IMR-90 (cell line): ENCODE results near the gene LEP. TPM values are rescaled to one million over a fixed set of nuclear protein-coding genes. Genes with fewer than 3 reads are reported as not detected.

Experiments used
- ATAC-seq: fragments of 200-7000 bp; cut with Tn5 transposase; 2 replicates; pipeline ENCODE4 v1.9.1; 2020; ENCODE audit warnings: low read depth, mild to moderate bottlenecking, moderate library complexity
- BruUV-seq: library from RNA; stranded (reverse); fragments of 400-500 nt; replicated peaks from 2 replicates; lab custom pipeline; 2021; lab: Mats Ljungman, UMichigan
- CTCF ChIA-PET: fragments of 300-600 bp; formaldehyde crosslinking; extraction: SDS; loops from one replicate; lab custom pipeline; 2021; ENCODE audit warnings: antibody characterized with exemption; lab: Yijun Ruan, JAX
- POLR2A ChIA-PET: fragments of 300-600 bp; sonication (Branson Sonifier 250); formaldehyde crosslinking; loops from one replicate; lab custom pipeline; 2022; ENCODE audit warnings: antibody characterized with exemption; ENCODE audit not compliant: unreplicated experiment; lab: Charles Lee
- DNase-seq: peaks from one replicate; pipeline ENCODE4 v3.0.0; 2013
- H2AFZ ChIP-seq: replicated peaks from 2 replicates; pipeline ENCODE3; 2013; ENCODE audit warnings: low read length, mild to moderate bottlenecking; ENCODE audit not compliant: poor library complexity
- H2AK5ac ChIP-seq: 2 replicates; pipeline ENCODE4 v1.6.1; 2013; ENCODE audit warnings: low read depth, low read length, inconsistent platforms
- H2AK9ac ChIP-seq: replicated peaks from 2 replicates; pipeline ENCODE3; 2013; ENCODE audit warnings: mild to moderate bottlenecking, low read depth, low read length, moderate library complexity; ENCODE audit not compliant: poor library complexity
- H2BK120ac ChIP-seq: 2 replicates; pipeline ENCODE4 v1.6.1; 2013; ENCODE audit warnings: low read depth, low read length, inconsistent platforms
- H2BK15ac ChIP-seq: 3 replicates; pipeline ENCODE4 v1.6.1; 2013; ENCODE audit warnings: low read depth, low read length, inconsistent platforms
- H2BK20ac ChIP-seq: 2 replicates; pipeline ENCODE4 v1.6.1; 2013; ENCODE audit warnings: low read depth, mild to moderate bottlenecking, inconsistent platforms, low read length, moderate library complexity
- H2BK5ac ChIP-seq: 2 replicates; pipeline ENCODE4 v1.6.1; 2013; ENCODE audit warnings: mild to moderate bottlenecking, low read depth, low read length, inconsistent platforms; ENCODE audit not compliant: poor library complexity, severe bottlenecking
- H3K14ac ChIP-seq: replicated peaks from 2 replicates; pipeline ENCODE4 v1.6.1; 2013; ENCODE audit warnings: low read depth, low read length, inconsistent platforms
- H3K18ac ChIP-seq: 2 replicates; pipeline ENCODE4 v1.6.1; 2013; ENCODE audit warnings: low read depth, low read length, control low read depth
- H3K23ac ChIP-seq: 2 replicates; pipeline ENCODE4 v1.6.1; 2013; ENCODE audit warnings: low read depth, low read length, inconsistent platforms
- H3K27ac ChIP-seq: 2 replicates; pipeline ENCODE4 v1.5.1; 2013; ENCODE audit warnings: mild to moderate bottlenecking, control low read depth, low read length; ENCODE audit not compliant: insufficient read depth
- H3K27me3 ChIP-seq: 2 replicates; pipeline ENCODE4 v1.6.1; 2013; ENCODE audit warnings: low read length; ENCODE audit not compliant: control insufficient read depth, insufficient read depth
- H3K36me3 ChIP-seq: 2 replicates; pipeline ENCODE4 v1.6.1; 2013; ENCODE audit warnings: low read length, mixed read lengths; ENCODE audit not compliant: control insufficient read depth, insufficient read depth
- H3K4ac ChIP-seq: 2 replicates; pipeline ENCODE4 v1.6.1; 2013; ENCODE audit warnings: low read depth, low read length, inconsistent platforms
- H3K4me1 ChIP-seq: 2 replicates; pipeline ENCODE4 v1.6.1; 2013; ENCODE audit warnings: low read length, mixed read lengths; ENCODE audit not compliant: control insufficient read depth, insufficient read depth
- H3K4me2 ChIP-seq: 2 replicates; pipeline ENCODE4 v1.6.1; 2013; ENCODE audit warnings: low read depth, mild to moderate bottlenecking, control low read depth, low read length, moderate library complexity
- H3K4me3 ChIP-seq: 2 replicates; pipeline ENCODE4 v1.5.1; 2013; ENCODE audit warnings: low read depth, mild to moderate bottlenecking, control low read depth, low read length, moderate library complexity; ENCODE audit not compliant: insufficient read depth
- H3K56ac ChIP-seq: 2 replicates; pipeline ENCODE4 v1.6.1; 2013; ENCODE audit warnings: low read length, inconsistent platforms; ENCODE audit not compliant: insufficient read depth; ENCODE audit errors: extremely low read depth
- H3K79me1 ChIP-seq, 2 experiments: 2 replicates each; pipeline ENCODE4 v1.6.1; 2013; ENCODE audit warnings: low read length in 2 of 2, inconsistent platforms in 1 of 2, low read depth in 1 of 2
- H3K9ac ChIP-seq: 2 replicates; pipeline ENCODE4 v1.6.1; 2013; ENCODE audit warnings: low read depth, low read length, control low read depth
- H3K9me1 ChIP-seq: 2 replicates; pipeline ENCODE4 v1.6.1; 2013; ENCODE audit warnings: low read length, inconsistent platforms; ENCODE audit not compliant: insufficient read depth
- H3K9me3 ChIP-seq: 2 replicates; pipeline ENCODE4 v1.6.1; 2013; ENCODE audit warnings: low read length; ENCODE audit not compliant: control insufficient read depth, insufficient read depth
- H4K20me1 ChIP-seq: 2 replicates; pipeline ENCODE4 v1.6.1; 2013; ENCODE audit warnings: low read length, inconsistent platforms; ENCODE audit not compliant: insufficient read depth
- H4K5ac ChIP-seq: 2 replicates; pipeline ENCODE4 v1.6.1; 2013; ENCODE audit warnings: mild to moderate bottlenecking, low read depth, low read length, control low read depth
- H4K8ac ChIP-seq, 2 experiments: 2 replicates each; pipeline ENCODE4 v1.6.1; 2013; ENCODE audit warnings: low read depth in 2 of 2, low read length in 2 of 2, control low read depth in 1 of 2, inconsistent platforms in 1 of 2
- H4K91ac ChIP-seq: 2 replicates; pipeline ENCODE4 v1.6.1; 2013; ENCODE audit warnings: low read depth, low read length, inconsistent platforms; ENCODE audit not compliant: insufficient read depth
- BHLHE40 ChIP-seq: fragments of 150-350 bp; IDR thresholded peaks from 2 replicates; pipeline ENCODE4 v1.6.1; 2016; ENCODE audit warnings: mild to moderate bottlenecking, low read depth, low read length
- CEBPB ChIP-seq: IDR thresholded peaks from 2 replicates; pipeline ENCODE4 v1.6.1; 2012; ENCODE audit warnings: low read depth, low read length, improper control_type of control experiment
- CHD1 ChIP-seq: IDR thresholded peaks from 2 replicates; pipeline ENCODE4 v1.6.1; 2012; ENCODE audit warnings: low read depth, low read length, improper control_type of control experiment
- CTCF ChIP-seq: conservative IDR thresholded peaks from 2 replicates; pipeline ENCODE4 v1.5.1; 2012; ENCODE audit warnings: mild to moderate bottlenecking, low read depth, low read length, improper control_type of control experiment
- ELK1 ChIP-seq: fragments of 150-350 bp; IDR thresholded peaks from 2 replicates; pipeline ENCODE4 v1.6.1; 2016; ENCODE audit warnings: low read depth, mild to moderate bottlenecking, low read length, moderate library complexity, borderline replicate concordance
- FOS ChIP-seq: fragments of 150-350 bp; IDR thresholded peaks from 2 replicates; pipeline ENCODE4 v1.6.1; 2016; ENCODE audit warnings: low read depth, low read length
- MAFK ChIP-seq: IDR thresholded peaks from 2 replicates; pipeline ENCODE4 v1.6.1; 2012; ENCODE audit warnings: low read depth, low read length, improper control_type of control experiment
- MAZ ChIP-seq: IDR thresholded peaks from 2 replicates; pipeline ENCODE4 v1.6.1; 2012; ENCODE audit warnings: low read depth, mild to moderate bottlenecking, low read length, improper control_type of control experiment, moderate library complexity, borderline replicate concordance
- MXI1 ChIP-seq: IDR thresholded peaks from 2 replicates; pipeline ENCODE4 v1.6.1; 2012; ENCODE audit warnings: low read depth, mild to moderate bottlenecking, low read length, moderate library complexity, borderline replicate concordance
- NFE2L2 ChIP-seq: fragments of 150-350 bp; IDR thresholded peaks from 2 replicates; pipeline ENCODE4 v1.6.1; 2016; ENCODE audit warnings: low read depth, mild to moderate bottlenecking, low read length
- POLR2A ChIP-seq: IDR thresholded peaks from 2 replicates; pipeline ENCODE4 v1.6.1; 2012; ENCODE audit warnings: mild to moderate bottlenecking, low read depth, low read length
- RAD21 ChIP-seq: IDR thresholded peaks from 2 replicates; pipeline ENCODE4 v1.6.1; 2012; ENCODE audit warnings: low read length, improper control_type of control experiment
- RCOR1 ChIP-seq: IDR thresholded peaks from 2 replicates; pipeline ENCODE4 v1.6.1; 2012; ENCODE audit warnings: mild to moderate bottlenecking, low read length, improper control_type of control experiment; ENCODE audit not compliant: insufficient replicate concordance
- RFX5 ChIP-seq: IDR thresholded peaks from 2 replicates; pipeline ENCODE4 v1.8.0; 2012; ENCODE audit warnings: low read depth, mild to moderate bottlenecking, low read length, moderate library complexity
- SMC3 ChIP-seq: fragments of 150-350 bp; IDR thresholded peaks from 2 replicates; pipeline ENCODE4 v1.6.1; 2016; ENCODE audit warnings: low read depth, mild to moderate bottlenecking, antibody characterized with exemption, low read length, moderate library complexity
- USF2 ChIP-seq: fragments of 150-350 bp; IDR thresholded peaks from 2 replicates; pipeline ENCODE4 v1.6.1; 2017; ENCODE audit warnings: mild to moderate bottlenecking, antibody characterized with exemption, low read length, low read depth
- WGBS, 2 experiments: methylation state at CpG; one replicate each; pipeline versions ENCODE4 v1.1.5 to v1.1.7; 2013; ENCODE audit warnings: missing lambda C conversion rate in 2 of 2; ENCODE audit not compliant: insufficient read length in 1 of 2; ENCODE audit errors: extremely low coverage in 2 of 2; 5-methylcytosine and 5-hydroxymethylcytosine counted together
- dilution Hi-C: fragments of 300-500 bp; cut with HindIII; formaldehyde crosslinking; loops from one replicate; pipeline ENCODE4 v1.14.3; 2018; ENCODE audit warnings: low sequenced_read_pairs; ENCODE audit not compliant: unreplicated experiment
- in situ Hi-C: fragments of 300-500 bp; cut with MboI; formaldehyde crosslinking; loops from 3 replicates; pipeline ENCODE4 v1.14.3; 2019; ENCODE audit warnings: low sequenced_read_pairs, inconsistent platforms, mixed read lengths
- intact Hi-C: fragments of 100-400 bp; cut with micrococcal nuclease; formaldehyde crosslinking; loops from 2 replicates; pipeline ENCODE4 v1.10.0; 2022
- polyA plus RNA-seq, 3 experiments: library from polyadenylated mRNA; depleted of rRNA; stranded (reverse); fragments of >200 nt; gene quantifications; 2 replicates each; pipeline ENCODE4 v1.2.3, GENCODE V29; 2012; ENCODE audit warnings: low replicate concordance in 1 of 3
- total RNA-seq: library from RNA; depleted of rRNA; stranded (reverse); fragments of >200 nt; gene quantifications from 2 replicates; pipeline ENCODE4 v1.2.3, GENCODE V29; 2012

The LEP gene
- total and polyA plus RNA-seq, 2 of the 4 experiments (the other 2 are of a cell fraction), result not detected

- no peak overlapping the region for H3K9ac ChIP-seq
- no peak overlapping the region for H3K27ac ChIP-seq
- no TSS peak for BruUV-seq
- no peak overlapping the region for H2BK15ac ChIP-seq
- H3K4me3 ChIP-seq, result no peak overlapping the region
- ATAC-seq (no peak), DNase-seq (no peak)
- H4K8ac ChIP-seq, result no peak overlapping the region
- no peaks in the 10 kb centered on the region for H4K20me1 ChIP-seq
- no peak overlapping the region for H2BK5ac ChIP-seq
- H4K91ac ChIP-seq, result no peak overlapping the region
- H3K36me3 ChIP-seq, result no peaks in the 10 kb centered on the region
- TF ChIP-seq NFE2L2, result no peak
- no peak for TF ChIP-seq MAFK
- no peak for TF ChIP-seq FOS
- TF ChIP-seq POLR2A, result no peak
- no peak for TF ChIP-seq MAZ
- no peak for TF ChIP-seq CTCF
- no peak for TF ChIP-seq RFX5
- no peak for TF ChIP-seq MXI1
- no peak for TF ChIP-seq ELK1
- no peak for TF ChIP-seq CHD1
- TF ChIP-seq CEBPB, result no peak
- no peak for TF ChIP-seq RAD21
- TF ChIP-seq USF2, result no peak
- TF ChIP-seq BHLHE40, result no peak
- no peak for TF ChIP-seq RCOR1
- no peak for TF ChIP-seq SMC3
- POLR2A ChIA-PET, result no interaction called here
- in situ Hi-C loops, result no loop called here
- CTCF ChIA-PET, result no interaction called here
- no peaks in the 10 kb centered on the region for H3K4me1 ChIP-seq
- no peak overlapping the region for H3K18ac ChIP-seq
- H2AK5ac ChIP-seq, result no peak overlapping the region
- no peak overlapping the region for H4K5ac ChIP-seq
- H3K79me1 ChIP-seq, result no peaks in the 10 kb centered on the region
- no peak overlapping the region for H2BK20ac ChIP-seq
- no peak overlapping the region for H2AFZ ChIP-seq
- dilution Hi-C loops, result no loop called here
- intact Hi-C loops, result no loop called here
- H3K4ac ChIP-seq, result no peak overlapping the region
- no peaks in the 10 kb centered on the region for H3K9me1 ChIP-seq
- H2BK120ac ChIP-seq, result no peak overlapping the region
- WGBS, 2 experiments, result 74% methylated on average over 5 of the region's 7 CpGs; no CpG with 5 or more reads in 1 of the 2 experiments
- H2AK9ac ChIP-seq, result no peak overlapping the region
- no peak overlapping the region for H3K14ac ChIP-seq
- peaks cover 17% of the 10 kb centered on the region for H3K9me3 ChIP-seq
- no peak overlapping the region for H3K56ac ChIP-seq
- no peak overlapping the region for H3K23ac ChIP-seq
- no peak overlapping the region for H3K4me2 ChIP-seq
- peaks cover 53% of the 10 kb centered on the region for H3K27me3 ChIP-seq
Observed at GRCh38 chr7:128243273-128243672, 2.2 kb downstream of the LEP start.
